Right lobe of liver (tissue), 4 donors: Measurements from ENCODE around the gene RAD17.

ENCODE experiments used
- POLR2A ChIP-seq: fragments of 450-650 bp; IDR thresholded peaks from one replicate; pipeline ENCODE4 v1.6.1; 2017; ENCODE audit warnings: antibody characterized with exemption, mild to moderate bottlenecking
- TF ChIP-seq, protein P1 (sequence below), 4 donors: fragments of 200-600 bp in 3 of 4; fragments of 450-650 bp in 1 of 4; IDR thresholded peaks; one replicate each; pipeline versions ENCODE4 v1.5.1 to v1.8.0; 2016 to 2022; ENCODE audit warnings: antibody characterized with exemption in 4 of 4, mild to moderate bottlenecking in 2 of 4
- donor health status: DM: no; HTN: no; CAD: no.
- donor health status: DM: no; HTN: no; CAD: no.
- donor health status: DM: no; HTN: yes; CAD: no.

DNA sequence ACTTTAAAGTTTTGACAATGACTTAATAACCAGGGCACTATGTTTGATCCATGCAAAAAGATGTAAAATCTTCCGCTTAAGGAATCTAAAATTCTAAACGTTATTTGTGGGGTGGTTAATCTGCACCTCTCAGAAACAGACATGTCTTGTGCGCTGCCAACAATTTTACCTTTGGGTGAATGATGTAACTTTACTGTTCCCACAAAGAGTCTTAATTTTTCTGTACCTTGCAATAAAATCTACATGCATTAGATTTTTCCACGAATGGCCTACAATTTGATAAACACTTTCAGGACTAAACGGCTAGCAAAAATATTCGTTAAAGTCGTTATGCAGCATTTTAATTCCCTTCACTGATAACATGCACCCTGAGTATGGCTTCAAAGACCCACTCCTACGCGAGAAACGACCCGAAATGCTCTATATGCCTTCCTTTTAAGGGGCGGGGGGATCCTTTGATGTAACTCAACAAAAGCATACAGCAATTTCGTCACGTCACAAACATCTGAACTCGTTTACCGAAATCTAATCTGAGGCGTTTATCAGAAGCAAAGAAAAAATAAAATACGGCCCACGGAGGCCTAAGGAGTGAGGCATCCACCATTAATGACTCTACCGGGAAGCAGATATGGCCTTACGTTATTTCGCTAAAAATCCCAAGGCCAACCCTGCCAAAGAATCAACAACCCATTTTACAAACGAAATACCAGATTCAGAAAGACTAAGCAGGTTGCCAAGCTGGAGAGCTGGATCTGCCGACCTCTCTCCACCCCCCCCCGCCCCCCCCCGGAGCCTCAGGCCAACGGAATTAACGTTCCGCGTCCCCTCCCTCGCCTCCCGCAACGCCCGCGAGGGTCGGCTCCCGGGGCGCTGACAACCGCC is 919 bp upstream of the RAD17 start:
- TF ChIP-seq POLR2A = no peak
- TF ChIP-seq, protein P1, sequence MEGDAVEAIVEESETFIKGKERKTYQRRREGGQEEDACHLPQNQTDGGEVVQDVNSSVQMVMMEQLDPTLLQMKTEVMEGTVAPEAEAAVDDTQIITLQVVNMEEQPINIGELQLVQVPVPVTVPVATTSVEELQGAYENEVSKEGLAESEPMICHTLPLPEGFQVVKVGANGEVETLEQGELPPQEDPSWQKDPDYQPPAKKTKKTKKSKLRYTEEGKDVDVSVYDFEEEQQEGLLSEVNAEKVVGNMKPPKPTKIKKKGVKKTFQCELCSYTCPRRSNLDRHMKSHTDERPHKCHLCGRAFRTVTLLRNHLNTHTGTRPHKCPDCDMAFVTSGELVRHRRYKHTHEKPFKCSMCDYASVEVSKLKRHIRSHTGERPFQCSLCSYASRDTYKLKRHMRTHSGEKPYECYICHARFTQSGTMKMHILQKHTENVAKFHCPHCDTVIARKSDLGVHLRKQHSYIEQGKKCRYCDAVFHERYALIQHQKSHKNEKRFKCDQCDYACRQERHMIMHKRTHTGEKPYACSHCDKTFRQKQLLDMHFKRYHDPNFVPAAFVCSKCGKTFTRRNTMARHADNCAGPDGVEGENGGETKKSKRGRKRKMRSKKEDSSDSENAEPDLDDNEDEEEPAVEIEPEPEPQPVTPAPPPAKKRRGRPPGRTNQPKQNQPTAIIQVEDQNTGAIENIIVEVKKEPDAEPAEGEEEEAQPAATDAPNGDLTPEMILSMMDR (IDR thresholded peaks at IDR 0.05) = no peak
